ENCODE measurements around the gene OR51B2.

Gene OR51B2

GRCh38 chr11:5336331-5336730 lies 12.2 kb upstream of the OR51B2 start:
- TF ChIP-seq REST (IDR thresholded peaks at IDR 0.05; ENCODE audit: insufficient read depth in 1 of 2, low read depth in 2 of 2, low read length in 2 of 2) (no peak), TAF1 (IDR thresholded peaks at IDR 0.05; ENCODE audit: borderline replicate concordance, insufficient read depth, low read length) (no peak), POLR2AphosphoS5 (IDR thresholded peaks at IDR 0.05; ENCODE audit: low read depth, low read length) (no peak), FOXP2 (optimal IDR thresholded peaks at IDR 0.05; ENCODE audit: borderline replicate concordance, extremely low read depth, extremely low read length, insufficient read depth) (no peak), SIN3A (IDR thresholded peaks at IDR 0.05; ENCODE audit: borderline replicate concordance, insufficient read depth, low read length) (no peak)

GRCh38 chr11:5335170-5335569 lies 11.1 kb upstream of the OR51B2 start:
- TF ChIP-seq POLR2AphosphoS5 (IDR thresholded peaks at IDR 0.05; ENCODE audit: low read depth, low read length) (no peak), FOXP2 (optimal IDR thresholded peaks at IDR 0.05; ENCODE audit: borderline replicate concordance, extremely low read depth, extremely low read length, insufficient read depth) (no peak), REST (IDR thresholded peaks at IDR 0.05; ENCODE audit: insufficient read depth in 1 of 2, low read depth in 2 of 2, low read length in 2 of 2) (no peak), SIN3A (IDR thresholded peaks at IDR 0.05; ENCODE audit: borderline replicate concordance, insufficient read depth, low read length) (no peak), TAF1 (IDR thresholded peaks at IDR 0.05; ENCODE audit: borderline replicate concordance, insufficient read depth, low read length) (no peak)

GRCh38 chr11:5317292-5317691 lies 6.8 kb downstream of the OR51B2 start:
- no peak for TF ChIP-seq TAF1 (IDR thresholded peaks at IDR 0.05; ENCODE audit: borderline replicate concordance, insufficient read depth, low read length)

- no peak for TF ChIP-seq POLR2AphosphoS5 (IDR thresholded peaks at IDR 0.05; ENCODE audit: low read depth, low read length)
Observed at GRCh38 chr11:5310423-5310822, 13.7 kb downstream of the OR51B2 start.

GRCh38 chr11:5307256-5308019 lies 16.7 kb downstream of the OR51B2 start:
- TF ChIP-seq POLR2AphosphoS5 (IDR thresholded peaks at IDR 0.05; ENCODE audit: low read depth, low read length): no peak

- no peak for TF ChIP-seq FOXP2 (optimal IDR thresholded peaks at IDR 0.05; ENCODE audit: borderline replicate concordance, extremely low read depth, extremely low read length, insufficient read depth)
- no peak for TF ChIP-seq REST (IDR thresholded peaks at IDR 0.05; ENCODE audit: insufficient read depth in 1 of 2, low read depth in 2 of 2, low read length in 2 of 2)
- no peak for TF ChIP-seq TAF1 (IDR thresholded peaks at IDR 0.05; ENCODE audit: borderline replicate concordance, insufficient read depth, low read length)
- TF ChIP-seq SIN3A (IDR thresholded peaks at IDR 0.05; ENCODE audit: borderline replicate concordance, insufficient read depth, low read length): no peak
- TF ChIP-seq POLR2AphosphoS5 (IDR thresholded peaks at IDR 0.05; ENCODE audit: low read depth, low read length): no peak
Observed at GRCh38 chr11:5304046-5304445, 20.1 kb downstream of the OR51B2 start.

GRCh38 chr11:5303626-5304025 lies 20.5 kb downstream of the OR51B2 start:
- TF ChIP-seq POLR2AphosphoS5 (IDR thresholded peaks at IDR 0.05; ENCODE audit: low read depth, low read length): no peak
